SH-SY5Y (cell line): ENCODE measurements around the gene TNFRSF8.

Experiments used
- GATA2 ChIP-seq: IDR thresholded peaks from 2 replicates; pipeline ENCODE4 v1.6.1; 2011; ENCODE audit warnings: mild to moderate bottlenecking, low read depth, low read length
- GATA3 ChIP-seq: IDR thresholded peaks from 2 replicates; pipeline ENCODE4 v1.6.1; 2011; ENCODE audit warnings: low read depth, mild to moderate bottlenecking, low read length, moderate library complexity

TNFRSF8 gene

GRCh38 chr1:12153181-12153785 is 90.2 kb downstream of the TNFRSF8 start:
- TF ChIP-seq GATA3 (no peak), GATA2 (no peak)

- TF ChIP-seq GATA2 (no peak), GATA3 (no peak)
These were observed 92.2 kb downstream of the TNFRSF8 start for GRCh38 chr1:12155328-12155727.

- no peak for TF ChIP-seq GATA3
- no peak for TF ChIP-seq GATA2
These were observed 94.5 kb downstream of the TNFRSF8 start for GRCh38 chr1:12157366-12158231.

- TF ChIP-seq GATA2 (no peak), GATA3 (no peak)
These were observed 95.4 kb downstream of the TNFRSF8 start for GRCh38 chr1:12158357-12159092.

- TF ChIP-seq GATA2: no peak
- TF ChIP-seq GATA3: no peak
These were observed 96.7 kb downstream of the TNFRSF8 start for GRCh38 chr1:12159816-12160215.

GRCh38 chr1:12161324-12161661 is 98.2 kb downstream of the TNFRSF8 start:
- TF ChIP-seq GATA3 (no peak), GATA2 (no peak)

- no peak for TF ChIP-seq GATA3
- no peak for TF ChIP-seq GATA2
These were observed 98.8 kb downstream of the TNFRSF8 start for GRCh38 chr1:12161662-12162458.

GRCh38 chr1:12162459-12163137 is 99.5 kb downstream of the TNFRSF8 start:
- TF ChIP-seq GATA3 (no peak), GATA2 (no peak)

- TF ChIP-seq GATA2: no peak
- TF ChIP-seq GATA3: no peak
These were observed 100.1 kb downstream of the TNFRSF8 start for GRCh38 chr1:12163210-12163609.

- TF ChIP-seq GATA2 (no peak), GATA3 (no peak)
These were observed 101.1 kb downstream of the TNFRSF8 start for GRCh38 chr1:12164210-12164609.

- TF ChIP-seq GATA3 (no peak), GATA2 (no peak)
These were observed 102.2 kb downstream of the TNFRSF8 start for GRCh38 chr1:12165342-12165741.

- TF ChIP-seq GATA3 (no peak), GATA2 (no peak)
These were observed 103.9 kb downstream of the TNFRSF8 start, which contains the start of gene TNFRSF1B for GRCh38 chr1:12166834-12167492. Gene TNFRSF1B, plus strand, starts transcription at chr1:12166991. Its CDS starts 101 bp downstream, at chr1:12167092.
